Stimulated activated CD4-positive, alpha-beta T cell treated with anti-CD3 and anti-CD28 coated beads, Interleukin-2, amount 100 ng/mL, for 24 hours (primary cell): ENCODE results near the gene UPP1.

ENCODE experiments used
- DNase-seq, 2 donors: peaks; one replicate each; pipeline ENCODE4 v3.0.0-alpha.2; 2020

UPP1 gene

GRCh38 chr7:48087349-48087748 lies 1.7 kb upstream of the UPP1 start:
- DNase-seq = no peak

DNA sequence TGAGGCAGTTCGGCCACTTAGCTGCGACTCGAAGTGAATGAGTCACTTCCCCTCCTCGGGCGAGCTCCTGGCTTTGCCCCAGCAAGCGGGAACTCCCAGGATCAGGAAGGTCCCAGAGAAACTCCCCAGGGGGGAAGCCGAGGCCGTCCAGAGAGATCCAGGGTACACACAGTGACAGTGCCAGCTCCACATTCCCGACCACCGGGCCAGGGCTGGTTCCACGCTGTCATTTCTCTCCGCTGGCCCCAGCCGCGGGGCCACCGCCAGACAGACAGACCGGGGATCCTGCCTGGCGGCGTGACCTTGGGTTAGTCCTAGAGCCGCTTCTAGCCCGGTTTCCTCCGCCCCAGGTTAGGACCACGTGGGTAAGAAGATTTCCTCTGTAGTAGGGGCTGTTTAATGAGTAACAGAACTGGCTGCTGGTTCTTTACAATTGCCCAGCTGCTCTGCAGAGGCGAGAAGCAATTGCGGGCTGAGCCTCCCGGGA lies 463 bp upstream of the UPP1 start:
- DNase-seq = no peak

GRCh38 chr7:48090095-48090805 lies 1.2 kb downstream of the UPP1 start:
- DNase-seq = no peak

GRCh38 chr7:48091506-48092433 lies 2.7 kb downstream of the UPP1 start:
- no peak for DNase-seq

DNA sequence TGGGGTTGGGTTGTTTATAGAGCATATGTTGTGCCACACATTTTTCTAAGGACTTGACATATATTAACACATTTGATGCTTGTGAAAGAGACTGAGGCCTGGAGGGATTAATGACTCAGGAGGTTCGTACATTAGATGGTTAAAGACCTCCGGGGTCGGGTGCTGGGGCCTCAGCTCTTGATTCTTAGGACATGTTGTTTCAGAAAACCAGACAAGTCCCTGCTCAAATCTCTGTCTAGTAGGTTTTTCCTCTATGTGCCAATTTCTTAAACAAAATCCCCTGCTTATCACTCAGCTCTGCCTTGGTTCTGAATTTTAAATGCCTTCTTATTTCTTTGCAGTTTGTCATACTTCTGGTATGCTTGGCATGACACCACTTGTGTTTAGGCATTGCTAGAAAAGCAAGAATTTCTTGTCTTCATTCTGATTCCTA lies 5.8 kb downstream of the UPP1 start:
- no peak for DNase-seq

DNA sequence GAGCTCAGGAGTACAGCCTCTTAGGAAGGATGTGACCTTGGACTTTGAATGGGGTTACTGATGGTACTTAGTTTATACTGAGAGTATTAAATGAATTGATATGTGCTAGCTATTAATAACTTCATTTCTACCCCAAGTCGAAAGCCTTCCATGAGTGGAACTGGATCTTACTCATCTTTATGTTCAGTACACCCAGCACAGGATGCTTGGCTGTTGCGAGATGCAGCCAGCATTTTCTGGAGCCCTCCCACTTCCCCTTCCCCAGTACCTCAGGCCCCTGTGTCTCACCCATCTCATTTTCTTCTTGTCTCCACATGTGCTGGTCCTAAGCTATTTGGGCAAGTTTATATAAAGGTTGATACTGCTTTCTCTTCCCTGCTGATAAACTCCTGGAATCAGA lies 7.2 kb downstream of the UPP1 start:
- no peak for DNase-seq

GRCh38 chr7:48097521-48098231 lies 8.6 kb downstream of the UPP1 start:
- DNase-seq = no peak

DNA sequence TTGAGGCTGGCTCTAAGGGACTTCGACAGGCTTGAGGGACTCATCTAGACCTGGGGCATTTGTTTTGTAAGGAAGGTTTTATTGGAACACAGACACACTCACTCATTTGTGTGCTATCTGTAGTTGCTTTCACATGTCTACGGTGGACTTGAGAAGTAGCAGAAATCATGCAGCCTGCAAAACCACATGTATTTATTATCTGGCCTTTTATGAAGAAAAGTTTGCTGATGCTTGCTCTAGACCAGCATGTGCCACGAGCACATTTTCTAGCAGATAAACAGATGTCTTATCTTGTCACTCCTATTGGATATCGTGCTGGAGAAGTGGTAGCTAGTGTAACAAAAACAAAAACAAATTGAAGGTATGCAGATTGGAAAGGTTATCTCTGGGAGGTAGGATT lies 9.8 kb downstream of the UPP1 start:
- DNase-seq = no peak

DNA sequence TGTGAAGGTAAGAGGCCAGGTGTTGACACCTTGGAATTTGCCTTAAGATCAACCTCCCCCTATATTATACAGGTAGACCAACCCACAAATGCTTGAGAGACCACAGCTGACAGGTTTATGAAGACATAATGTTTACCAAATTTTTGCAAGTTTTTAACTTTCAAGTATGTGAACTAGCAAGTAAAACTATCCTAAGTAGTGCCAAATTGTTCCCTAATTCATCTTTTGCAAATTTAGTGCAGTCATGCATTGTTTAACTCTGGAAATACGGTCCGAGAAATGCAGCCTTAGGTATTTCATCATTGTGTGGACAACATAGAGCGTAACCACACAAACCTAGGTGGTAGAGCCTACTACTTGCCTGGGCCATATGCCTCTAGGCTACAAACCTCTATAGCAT lies 10.7 kb downstream of the UPP1 start:
- DNase-seq = no peak

DNA sequence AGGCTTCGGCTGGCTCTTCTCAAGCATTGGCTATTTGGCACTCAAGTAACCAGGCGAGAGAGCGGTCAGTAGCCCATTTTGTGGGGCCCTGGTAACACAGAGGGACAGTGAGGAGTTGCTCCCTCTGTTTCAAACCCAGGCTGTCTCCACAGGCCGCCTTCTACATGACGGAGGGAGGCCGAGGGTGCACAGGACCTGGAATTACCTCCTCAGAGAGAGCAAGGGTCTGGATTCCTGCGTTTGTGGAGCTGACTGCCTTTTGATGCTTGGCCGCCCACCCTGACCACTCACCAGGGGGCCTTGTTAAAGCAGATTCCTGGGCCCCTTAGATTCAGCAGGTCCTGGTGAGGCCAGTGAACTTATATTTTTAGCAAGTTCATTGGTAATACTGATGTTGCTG lies 12.3 kb downstream of the UPP1 start:
- DNase-seq = no peak

- peak in 1 of 2 donors; percentile 54 for DNase-seq
These were observed 12.9 kb downstream of the UPP1 start for GRCh38 chr7:48101968-48102367.

DNA sequence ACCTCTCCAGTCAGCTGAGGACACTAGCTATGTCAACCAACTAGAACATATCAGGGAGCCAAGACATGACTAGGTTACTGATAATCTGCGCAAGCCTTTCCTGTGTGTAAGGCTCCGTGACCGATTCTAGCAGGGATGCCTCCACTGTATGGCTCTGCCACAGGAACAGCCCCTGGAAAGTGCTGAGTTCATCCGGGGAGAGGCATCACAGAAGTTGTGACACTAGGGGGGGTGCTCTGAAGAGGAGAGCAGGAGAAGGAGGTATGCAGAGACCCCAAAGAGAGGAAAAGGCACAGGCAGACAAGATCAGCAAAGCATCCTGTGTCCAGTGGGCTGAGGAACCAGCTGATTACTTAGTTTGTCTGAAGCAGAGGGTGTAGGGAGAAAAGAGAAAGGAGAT lies 13.5 kb downstream of the UPP1 start:
- DNase-seq = no peak

- DNase-seq = no peak
These were observed 16.0 kb downstream of the UPP1 start for GRCh38 chr7:48105045-48105444.

- DNase-seq = peak in 1 of 2 donors; percentile 14
These were observed 18.0 kb downstream of the UPP1 start for GRCh38 chr7:48106906-48107659.

DNA sequence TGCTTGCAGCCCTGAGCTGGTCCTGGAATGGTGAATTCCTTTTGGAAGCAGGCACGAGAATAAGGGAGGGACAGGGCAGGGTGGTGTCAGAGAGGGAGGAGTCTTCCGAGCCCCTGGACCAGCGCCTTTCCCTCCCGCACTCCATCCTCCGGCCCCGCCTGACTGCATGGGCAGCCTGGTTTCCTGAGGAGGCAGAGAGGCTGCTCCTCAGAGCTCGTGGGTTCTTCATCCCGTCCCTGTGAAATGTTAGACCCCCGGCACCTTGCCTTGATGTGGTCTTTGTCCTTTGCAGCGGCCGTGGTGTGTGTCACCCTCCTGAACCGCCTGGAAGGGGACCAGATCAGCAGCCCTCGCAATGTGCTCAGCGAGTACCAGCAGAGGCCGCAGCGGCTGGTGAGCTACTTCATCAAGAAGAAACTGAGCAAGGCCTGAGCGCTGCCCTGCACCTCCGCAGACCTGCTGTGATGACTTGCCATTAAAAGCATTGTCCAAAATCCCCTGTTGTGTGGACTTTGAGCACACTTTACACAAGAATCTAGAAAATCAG lies 18.9 kb downstream of the UPP1 start:
- peak in 1 of 2 donors; percentile 11 for DNase-seq

DNA sequence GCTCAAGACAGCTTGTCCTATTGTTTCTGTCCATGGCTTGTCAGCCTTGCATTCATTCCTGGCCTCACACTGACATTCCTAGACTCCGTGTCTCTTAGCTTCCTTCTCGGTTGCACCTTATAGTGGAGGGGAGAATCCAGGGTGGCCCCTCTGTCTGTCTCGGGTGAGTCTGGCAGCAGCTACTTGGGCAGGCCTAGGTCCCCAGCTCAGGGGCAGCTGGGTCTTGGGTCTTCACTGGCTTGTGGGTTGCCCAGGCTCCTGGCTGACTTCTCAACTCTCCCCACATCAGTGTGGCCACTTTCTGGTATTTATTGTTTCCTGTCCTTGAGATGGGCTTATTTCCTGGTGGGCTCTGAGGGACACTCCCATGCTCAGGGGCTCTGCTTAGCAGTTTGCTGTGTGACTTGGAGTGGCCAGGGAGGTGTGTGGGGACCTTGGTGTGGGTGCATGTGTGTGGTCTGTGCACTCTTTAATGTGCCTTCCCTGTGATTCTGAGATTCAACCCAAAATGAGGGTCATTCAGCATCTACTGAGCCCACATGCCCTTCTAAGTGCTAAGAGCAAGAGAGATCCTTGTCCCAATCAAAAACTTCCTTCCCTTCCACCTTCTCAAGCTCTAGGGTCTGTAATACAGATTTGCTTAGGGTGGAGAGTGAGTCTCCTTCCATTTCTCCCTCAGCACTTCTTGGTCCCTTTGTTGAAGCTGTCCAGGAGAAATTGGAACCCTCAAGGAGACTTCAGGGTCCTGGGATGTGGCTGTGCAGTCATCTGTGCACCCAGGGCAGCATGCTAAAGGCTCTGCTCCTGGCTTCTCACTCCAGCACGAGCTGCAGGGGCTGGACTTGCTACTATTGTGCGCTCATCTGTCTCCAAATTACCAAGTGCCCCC lies 20.1 kb downstream of the UPP1 start:
- DNase-seq = peak in 1 of 2 donors; percentile 14

DNA sequence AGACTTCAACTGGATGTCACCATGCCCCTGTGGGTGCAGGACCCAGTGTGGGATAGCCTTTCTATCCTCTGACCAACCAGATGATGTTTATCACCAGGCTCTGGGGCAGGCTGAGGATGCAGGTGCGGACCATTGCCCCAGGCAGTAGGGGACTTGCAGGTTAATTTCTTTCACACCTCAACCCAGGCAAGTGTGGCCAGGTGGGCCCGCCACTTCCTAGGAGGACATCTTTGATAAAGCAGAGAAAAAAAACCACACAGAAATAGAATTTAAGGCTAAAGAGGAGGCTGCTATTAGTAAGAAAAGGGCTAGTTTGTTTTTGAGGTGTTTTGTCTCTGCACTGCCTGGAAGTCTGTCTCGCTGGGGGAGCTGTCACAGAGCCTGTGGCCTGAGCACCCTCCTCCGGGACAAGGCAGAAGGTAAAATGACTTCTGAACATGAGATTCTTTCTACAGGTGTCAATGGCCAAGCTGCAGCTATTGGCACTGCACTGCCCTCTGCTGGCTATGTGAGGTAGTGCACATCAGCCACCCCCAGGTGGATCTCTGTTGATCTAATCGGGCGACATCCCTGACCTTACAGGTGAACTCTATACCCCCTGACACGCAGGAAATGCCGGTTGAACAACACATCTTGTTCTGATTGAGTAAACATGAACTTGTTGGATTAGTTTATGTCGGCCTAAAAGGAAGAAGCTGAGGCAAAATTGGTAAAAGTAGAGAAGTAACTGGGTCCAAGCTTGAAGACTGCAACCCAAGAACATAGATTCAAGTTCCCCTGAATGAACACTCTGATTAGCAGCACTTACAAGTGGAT lies 21.0 kb downstream of the UPP1 start:
- peak; percentile 92 to 94 for DNase-seq

DNA sequence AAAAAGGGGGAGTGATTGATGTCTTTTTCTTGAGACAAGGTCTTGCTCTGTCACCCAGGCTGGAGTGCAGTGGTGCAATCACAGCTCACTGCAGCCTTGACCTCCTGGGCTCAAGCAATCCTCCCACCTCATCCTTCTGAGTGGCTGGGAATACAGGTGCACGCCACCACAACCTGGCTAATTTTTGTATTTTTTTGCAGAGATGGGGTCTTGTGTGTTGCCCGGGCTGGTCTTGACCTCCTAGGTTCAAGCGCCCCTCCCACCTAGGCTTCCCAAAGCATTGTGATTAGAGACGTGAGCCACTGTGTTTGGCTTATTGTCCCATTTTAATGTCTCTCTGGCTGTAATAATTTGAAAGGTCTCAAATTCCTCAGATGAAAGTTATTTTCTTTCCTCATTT lies 21.8 kb downstream of the UPP1 start:
- DNase-seq = no peak

- DNase-seq = no peak
These were observed 22.5 kb downstream of the UPP1 start for GRCh38 chr7:48111596-48111995.
